ENCODE data around the gene SWAP70.

DNA sequence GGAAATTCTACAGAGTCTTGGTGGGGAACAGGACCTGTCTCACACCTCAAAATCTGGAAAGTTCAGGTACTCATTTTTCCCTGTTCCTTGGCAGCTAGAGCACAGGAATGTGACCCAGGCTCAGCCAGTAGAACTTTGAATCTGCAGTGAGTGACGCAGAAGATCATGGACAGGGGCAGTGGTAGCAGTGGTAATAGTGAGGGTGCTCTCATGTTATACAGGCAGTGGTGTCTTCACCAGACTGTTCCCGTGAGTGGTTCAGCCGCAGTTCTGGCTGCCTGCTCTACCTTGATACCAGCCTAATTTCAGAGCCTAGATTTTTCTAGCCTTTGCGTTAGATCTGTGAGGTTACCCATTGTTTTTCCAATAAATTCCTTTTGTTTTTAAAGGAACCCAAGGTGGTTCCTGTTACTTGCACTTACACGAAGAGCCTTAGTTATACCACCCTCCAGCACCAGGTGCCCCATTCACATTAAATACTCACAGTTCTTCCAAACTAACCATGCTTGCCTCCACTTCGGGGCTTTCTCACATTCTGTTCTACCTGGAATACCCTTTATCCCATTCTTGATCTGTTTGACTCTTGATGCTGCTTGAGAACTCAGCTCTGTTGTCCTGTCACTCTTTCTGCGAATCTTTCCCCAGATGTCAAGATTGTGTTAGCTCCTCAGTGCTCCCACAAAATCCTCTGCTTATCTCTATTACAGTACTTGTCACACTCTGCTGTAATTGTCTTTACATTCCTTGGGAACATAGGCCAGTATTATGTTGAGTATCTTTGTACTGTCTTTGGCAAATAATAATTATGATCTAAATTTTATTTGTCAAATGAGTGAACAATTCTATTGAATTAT is 47.8 kb downstream of the SWAP70 start:
- TF ChIP-seq HNRNPH1 (optimal IDR thresholded peaks at IDR 0.05; ENCODE audit: low read depth, low read length) (no peak), ZBTB8A (IDR thresholded peaks at IDR 0.05; ENCODE audit: partially characterized antibody) (no peak), REST (IDR thresholded peaks at IDR 0.05; ENCODE audit: borderline replicate concordance) (no peak), REST (CRISPR knock-in tag; IDR thresholded peaks at IDR 0.05; ENCODE audit: low read depth) (no peak), POLR2AphosphoS5 (IDR thresholded peaks at IDR 0.05; ENCODE audit: control insufficient read depth, insufficient read depth, low read depth, low read length) (no peak), EP400 (IDR thresholded peaks at IDR 0.05) (no peak)

Data from K562 (cell line).